GM18907 (cell line): ENCODE measurements around the gene HCFC1R1.
A peak's percentile ranks its signal among the peaks of the same experiment; 100 is the strongest.

ENCODE experiments used
- ATAC-seq: cut with Tn5 transposase; IDR thresholded peaks from one replicate; pipeline ENCODE4 v1.9.1; 2021; ENCODE audit warnings: mild to moderate bottlenecking, moderate library complexity; ENCODE audit not compliant: unreplicated experiment

Gene HCFC1R1

DNA sequence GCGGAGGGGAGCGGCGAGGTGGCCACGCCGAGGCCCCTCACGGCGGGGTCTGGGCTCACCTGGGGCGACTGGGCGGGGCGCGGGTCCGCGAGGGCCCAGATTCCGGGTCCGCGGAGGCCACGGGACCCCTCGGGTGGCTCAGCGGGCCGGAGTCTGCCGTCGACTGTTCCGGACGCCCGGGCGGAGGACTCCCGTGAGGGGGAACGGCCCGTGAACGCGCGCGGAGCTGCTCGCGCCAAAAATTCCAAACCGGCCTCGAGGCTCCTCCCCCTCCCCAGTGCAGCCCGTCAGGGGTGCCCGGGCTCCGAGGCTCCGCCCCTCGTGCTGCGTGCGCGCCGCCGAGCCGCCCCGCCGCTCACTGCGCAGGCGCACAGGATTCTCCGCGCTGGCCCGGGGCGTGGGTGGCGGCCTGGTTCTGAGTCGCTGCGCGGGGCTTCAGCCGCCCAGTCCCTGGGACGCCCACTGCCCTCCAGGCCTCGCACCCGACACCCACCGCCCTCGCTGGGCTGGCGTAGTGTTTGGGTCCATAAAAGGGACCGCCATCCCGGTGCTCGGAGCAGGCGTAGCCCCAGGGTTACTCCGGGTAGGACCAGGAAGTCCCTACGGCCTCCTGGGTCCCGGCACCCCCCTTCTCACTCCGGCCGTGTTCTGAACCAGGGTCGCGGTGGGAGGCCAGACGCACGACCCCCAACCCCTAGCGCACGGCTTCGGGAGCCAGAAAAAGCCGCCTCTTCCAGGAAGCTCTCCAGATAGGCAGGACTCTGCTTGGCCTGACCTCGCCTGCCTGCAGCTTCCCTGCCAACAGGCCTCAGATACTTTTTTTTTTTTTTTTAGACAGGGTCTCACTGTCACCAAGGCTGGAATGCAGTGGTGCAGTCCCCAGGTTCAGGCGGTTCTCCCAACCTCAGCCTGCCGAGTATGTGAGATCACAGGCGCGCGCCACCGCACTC lies 43.2 kb downstream of the HCFC1R1 start, which contains the start of gene PKMYT1:
PKMYT1 (minus strand) TSS at position 220 of the 950 bp plus-strand sequence. CDS start 789 bp downstream, outside the sequence.
- ATAC-seq, result peak; percentile 70

DNA sequence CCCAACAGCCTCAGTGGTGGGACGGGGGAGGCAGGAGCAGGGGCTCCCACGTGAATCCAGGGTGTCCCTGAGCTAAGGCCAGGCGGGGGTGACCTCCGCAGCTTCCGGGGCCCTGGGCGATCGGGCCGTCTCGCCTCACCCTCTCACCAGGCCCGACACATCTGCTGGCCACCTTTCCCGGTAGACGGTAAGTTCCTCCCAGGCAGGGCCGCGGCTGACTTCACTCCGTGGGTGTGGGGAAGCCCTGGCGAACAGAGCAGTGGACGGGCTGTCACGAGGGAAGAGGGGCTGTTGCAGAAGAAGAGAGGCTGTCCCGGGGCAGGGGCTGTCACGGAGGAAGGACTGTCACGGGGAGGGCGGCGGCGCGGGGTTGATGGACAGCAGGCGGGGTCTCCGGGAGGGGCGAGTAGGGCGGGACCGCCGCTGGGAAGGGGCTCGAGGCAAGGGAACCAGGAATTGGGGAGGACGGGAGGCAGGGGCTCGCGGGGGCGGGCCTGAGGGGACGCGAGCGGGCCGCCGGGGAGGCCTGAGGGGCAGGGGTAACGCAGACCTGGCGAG lies 44.0 kb downstream of the HCFC1R1 start:
- ATAC-seq, result peak; percentile 8

DNA sequence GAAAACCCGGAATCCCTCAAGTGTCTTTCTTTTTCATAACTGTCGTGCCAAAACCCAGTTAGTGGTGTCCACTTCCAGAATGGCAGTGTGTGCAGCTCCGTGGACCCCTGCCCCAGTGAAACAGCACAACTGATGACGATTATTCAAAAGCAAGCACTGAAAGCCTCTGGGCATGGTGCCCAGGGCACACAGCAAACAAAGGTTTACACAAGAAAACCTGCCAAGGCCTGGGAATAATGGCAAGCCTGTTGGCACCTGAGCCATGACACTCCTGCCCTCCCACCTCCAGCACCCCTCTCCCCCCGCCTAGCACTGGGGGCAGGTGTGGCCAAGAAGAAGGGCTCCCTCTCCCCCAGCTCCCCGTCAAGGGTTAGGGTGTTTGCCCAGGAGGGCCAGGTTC lies 46.3 kb downstream of the HCFC1R1 start:
- ATAC-seq, result no peak

DNA sequence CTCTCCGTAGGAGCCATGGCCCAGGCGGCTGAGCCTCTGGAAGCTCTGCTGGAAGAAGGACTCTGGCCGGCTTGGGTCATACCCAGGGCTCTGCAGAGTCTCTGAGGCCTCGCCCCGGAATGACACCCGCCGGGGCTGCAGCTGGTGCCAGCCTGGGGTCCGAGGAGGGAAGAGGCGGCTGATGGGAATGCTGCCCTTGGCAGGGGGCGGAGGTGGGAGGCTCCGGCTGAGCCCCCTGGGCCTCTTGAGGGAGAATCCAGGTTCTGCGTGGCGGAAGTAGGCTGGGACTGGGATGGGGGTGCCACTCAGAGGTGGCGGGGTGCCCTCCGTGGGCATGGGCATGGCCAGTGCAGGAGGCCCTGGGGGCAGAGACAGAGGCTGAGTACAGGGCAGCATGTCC lies 47.1 kb downstream of the HCFC1R1 start:
- ATAC-seq, result no peak

DNA sequence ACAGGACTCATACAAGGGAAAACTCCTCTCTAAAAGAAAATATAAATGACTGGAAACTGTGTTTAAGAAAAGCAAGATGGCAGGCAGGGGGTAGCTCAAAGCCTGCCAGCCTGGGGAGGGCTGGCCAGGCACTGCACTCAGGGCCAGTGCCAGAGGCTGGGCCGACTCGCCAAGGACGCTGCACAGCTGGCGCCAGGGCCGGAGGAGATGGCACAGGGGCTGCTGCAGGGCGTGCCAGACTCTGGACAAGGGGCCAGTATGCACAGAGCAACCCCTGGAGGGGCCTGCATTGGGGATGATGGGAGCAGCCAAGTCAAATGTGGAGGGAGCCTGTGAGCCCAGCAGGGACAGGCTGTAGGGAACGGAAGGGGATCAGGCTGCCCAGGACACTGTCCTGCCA lies 47.5 kb downstream of the HCFC1R1 start:
- ATAC-seq, result no peak

DNA sequence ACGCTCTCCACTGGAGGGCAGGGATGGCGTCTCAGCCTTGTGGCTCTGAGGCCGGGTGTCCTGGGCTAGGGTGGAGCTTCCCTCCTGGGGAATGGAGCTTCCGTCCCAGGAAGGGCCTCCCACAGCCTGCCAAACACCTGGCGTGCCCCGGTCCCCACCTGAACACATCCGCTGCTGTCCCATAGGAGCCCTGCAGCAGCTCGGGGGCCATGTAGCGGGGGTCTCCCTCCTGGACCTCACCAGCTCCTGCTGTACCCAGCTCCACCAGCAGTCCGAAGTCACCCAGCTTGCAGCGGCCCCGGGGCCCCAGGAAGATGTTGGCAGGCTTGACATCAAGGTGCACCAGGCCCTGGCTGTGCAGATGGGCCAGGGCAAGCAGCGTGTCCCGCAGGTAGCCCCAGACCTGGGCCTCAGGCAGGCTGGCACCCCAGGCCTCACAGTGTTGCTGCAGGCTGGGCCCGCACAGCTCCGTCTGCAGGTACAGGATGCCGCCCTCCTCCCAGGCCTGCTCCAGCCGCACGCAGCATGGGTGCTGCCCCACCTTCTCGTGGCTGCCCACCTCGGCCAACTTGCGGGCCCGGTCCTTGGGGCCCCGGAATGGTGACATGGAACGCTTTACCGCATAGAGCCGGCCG lies 48.5 kb downstream of the HCFC1R1 start:
- no peak for ATAC-seq

DNA sequence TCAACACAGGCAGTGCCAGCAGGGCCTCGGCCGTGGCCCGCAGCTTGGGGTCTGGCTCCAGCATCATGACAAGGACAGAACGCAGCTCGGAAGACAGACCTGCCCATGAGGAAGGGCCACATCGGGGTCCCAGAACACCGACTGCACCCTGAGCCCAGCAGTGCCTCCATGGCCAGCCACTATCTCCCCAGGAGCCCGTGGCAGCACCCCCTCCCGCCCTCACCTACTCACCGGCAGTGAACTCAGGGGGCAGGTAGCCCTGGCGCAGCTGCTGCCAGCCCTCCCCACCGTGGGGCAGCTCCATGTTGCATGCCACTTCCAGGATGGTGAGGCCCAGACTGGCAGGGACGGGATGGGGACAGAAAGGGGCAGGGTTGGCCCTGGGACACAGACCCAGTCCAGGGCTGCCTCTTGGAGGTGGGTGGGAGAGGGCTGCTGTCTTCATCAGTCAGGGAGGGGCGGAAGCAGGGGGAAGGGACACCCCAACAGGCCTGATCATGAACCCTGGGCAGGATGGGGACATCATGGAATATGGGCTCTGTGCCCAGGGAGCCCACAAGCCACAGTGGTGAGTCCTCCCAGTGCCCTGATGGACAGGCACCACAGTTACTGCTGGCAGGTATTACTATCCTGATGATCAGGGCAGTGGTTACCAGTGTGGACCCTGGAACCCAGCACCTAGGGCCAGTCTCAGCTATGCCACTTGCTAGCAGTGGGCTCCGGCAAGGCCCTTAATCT lies 49.3 kb downstream of the HCFC1R1 start:
- ATAC-seq, result no peak

DNA sequence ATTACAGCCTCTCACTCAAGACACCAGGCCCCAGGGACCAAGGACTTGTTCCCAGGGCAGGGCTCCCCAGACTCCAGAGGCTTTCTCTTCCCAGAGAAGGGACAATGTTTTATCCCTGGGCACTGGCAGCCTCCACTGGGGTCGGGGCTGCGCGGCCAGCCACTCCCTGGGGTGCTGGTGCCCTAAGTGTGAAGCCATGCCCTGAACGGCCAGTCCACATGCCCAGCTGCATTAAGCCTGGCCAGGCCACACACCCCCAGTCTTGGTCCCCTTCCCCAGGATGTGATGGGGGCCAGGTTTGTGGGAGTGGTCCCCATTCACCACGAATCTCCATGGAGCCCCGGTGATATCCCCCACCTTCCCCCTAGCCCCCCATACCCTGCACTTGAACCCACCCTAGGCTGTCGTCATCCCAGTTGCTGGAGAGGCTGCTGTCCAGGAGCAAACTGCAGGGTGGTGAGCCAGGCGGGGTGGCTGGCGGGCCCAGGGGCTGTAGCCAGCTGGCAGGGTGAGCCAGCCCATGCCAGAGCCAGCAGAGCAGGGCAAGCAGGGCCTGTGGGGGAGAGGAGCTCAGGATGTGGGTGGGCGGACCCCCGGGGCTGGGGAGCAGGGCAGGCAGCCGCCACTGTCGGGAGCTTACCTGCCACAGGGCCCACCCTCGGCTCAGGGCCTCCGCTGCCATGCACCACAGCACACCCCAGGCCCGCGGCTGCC lies 50.0 kb downstream of the HCFC1R1 start:
- ATAC-seq, result no peak

DNA sequence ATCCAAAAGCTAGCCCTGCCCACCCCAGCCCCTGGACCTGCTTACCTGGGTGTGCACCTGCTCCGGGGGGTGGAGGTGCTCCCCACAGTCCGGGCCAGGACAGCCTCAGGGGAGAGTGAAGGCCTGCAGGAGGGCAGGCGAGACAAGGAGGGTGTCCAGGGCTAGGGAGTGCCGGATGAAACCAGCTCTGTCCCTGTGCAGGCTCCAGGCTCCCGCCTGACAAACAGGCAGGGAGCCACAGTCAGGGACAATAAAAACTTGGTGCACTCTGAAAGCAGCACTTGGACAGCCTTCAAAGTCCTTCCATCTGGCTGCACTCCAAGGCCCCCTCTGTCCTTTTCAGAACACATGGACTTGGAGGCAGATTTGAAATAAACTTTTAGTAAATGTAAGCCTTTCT lies 50.6 kb downstream of the HCFC1R1 start:
- ATAC-seq, result no peak
